ENCODE measurements around the gene ZDHHC19. TPM values are rescaled to one million over a fixed set of nuclear protein-coding genes. Genes with fewer than 3 reads are reported as not detected.

The ZDHHC19 gene
- total RNA-seq, 2 experiments from 2014 or later = 0.36 TPM; not detected in 1

DNA sequence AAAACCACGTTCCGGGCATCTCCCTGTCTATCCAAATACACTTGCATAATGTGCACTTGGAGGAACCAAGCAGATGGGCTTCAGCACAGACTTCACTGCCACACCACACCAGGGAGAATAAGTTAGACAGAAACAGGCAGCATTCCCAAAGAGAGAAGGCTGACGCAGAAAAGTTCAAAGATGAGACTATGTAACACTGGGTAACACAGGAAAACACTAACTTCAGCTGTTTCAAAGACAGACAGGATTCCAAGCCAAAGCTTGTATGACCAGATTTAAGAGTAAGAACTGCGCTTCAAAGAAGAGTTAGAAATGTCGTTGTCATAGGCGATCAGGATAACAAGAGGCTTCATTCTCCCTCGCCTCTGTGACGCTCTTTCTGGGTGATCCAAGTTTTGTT, 25.0 kb upstream of the ZDHHC19 start:
- intact Hi-C loops (cut with micrococcal nuclease) = no loop called here
- Mint-ChIP-seq H3K27ac (no peak overlapping the region), H3K36me3 (peaks cover 16% of the 10 kb centered on the region)

DNA sequence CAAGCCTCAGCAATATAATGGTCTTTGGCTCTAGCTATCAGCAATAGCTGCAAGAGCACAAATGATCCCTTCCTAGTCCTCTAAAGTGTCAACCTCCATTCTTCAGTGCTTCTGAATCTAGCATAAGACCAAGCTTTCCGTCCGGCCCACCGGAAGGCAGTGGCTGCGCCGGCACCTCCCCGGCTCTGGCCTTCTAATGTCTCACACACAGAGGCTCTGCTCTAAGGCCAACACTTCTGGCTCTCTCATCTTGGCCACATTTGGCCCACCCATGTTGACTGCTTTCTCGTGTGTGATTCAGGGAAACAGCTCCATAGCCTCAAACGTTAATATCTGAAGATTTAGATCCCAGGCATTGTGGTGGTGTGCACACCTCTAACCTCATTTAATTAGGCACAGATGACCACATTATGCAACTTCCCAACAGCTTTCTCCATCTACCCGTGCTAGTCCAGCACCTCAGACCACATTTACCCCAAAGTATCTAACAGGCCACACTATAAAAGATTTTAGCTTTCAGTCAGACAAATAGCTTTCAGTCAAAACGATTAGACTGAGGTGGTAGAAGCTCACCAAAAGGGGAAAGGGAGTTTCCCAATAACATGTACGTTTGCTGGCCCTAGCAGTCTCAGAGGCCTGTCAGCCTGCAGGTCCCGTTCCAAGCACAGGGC, 24.4 kb upstream of the ZDHHC19 start:
- no peak overlapping the region for H3K27ac Mint-ChIP-seq

More for the DNA sequence above, 25.0 kb upstream of the ZDHHC19 start:
- Mint-ChIP-seq H3K9me3 (no peaks in the 10 kb centered on the region), H3K4me1 (ENCODE audit: low read depth) (peaks cover 11% of the 10 kb centered on the region), H3K4me3 (no peak overlapping the region), H3K27me3 (no peaks in the 10 kb centered on the region)
- ChIA-PET POLR2A (no interaction called here), CTCF (interaction anchor here (1.7 kb wide), 1 partner anchor 17 kb away, joined by 5 read pairs; no protein-coding TSS in a partner anchor)
- no peak for DNase-seq

DNA sequence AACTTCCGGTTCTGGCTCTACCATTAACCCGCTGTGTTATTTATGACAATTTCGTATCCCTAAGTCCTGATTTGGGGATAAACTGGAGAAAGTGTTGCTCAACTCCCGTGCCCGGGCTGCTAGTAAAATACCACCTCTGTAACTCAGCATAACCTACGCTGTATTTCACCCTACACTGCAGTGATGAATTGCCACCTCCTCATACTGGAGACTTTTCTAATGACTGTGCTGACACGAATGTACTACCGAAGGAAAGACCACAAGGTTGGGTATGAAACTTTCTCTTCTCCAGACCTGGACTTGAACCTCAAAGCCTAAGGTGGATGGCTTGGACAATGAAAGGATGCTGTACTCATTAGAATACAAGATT, 21.7 kb upstream of the ZDHHC19 start:
- Mint-ChIP-seq H3K4me1 (ENCODE audit: low read depth) (peaks cover 11% of the 10 kb centered on the region), H3K4me3 (no peak overlapping the region), H3K27ac (no peak overlapping the region), H3K36me3 (peaks cover 3% of the 10 kb centered on the region), H3K27me3 (no peaks in the 10 kb centered on the region), H3K9me3 (no peaks in the 10 kb centered on the region)
- POLR2A ChIA-PET = no interaction called here
- CTCF ChIA-PET = no interaction called here
- no peak for DNase-seq
- intact Hi-C loops (cut with micrococcal nuclease) = no loop called here

More for the DNA sequence above, 24.4 kb upstream of the ZDHHC19 start:
- no peaks in the 10 kb centered on the region for H3K27me3 Mint-ChIP-seq
- intact Hi-C loops (cut with micrococcal nuclease) = no loop called here
- no peaks in the 10 kb centered on the region for H3K9me3 Mint-ChIP-seq
- ChIA-PET POLR2A (no interaction called here), CTCF (interaction anchor here (1.1 to 1.7 kb wide), 2 partner anchors 18 to 163 kb away, joined by 4 to 5 read pairs; no protein-coding TSS in a partner anchor)
- peaks cover 15% of the 10 kb centered on the region for H3K36me3 Mint-ChIP-seq
- peaks cover 11% of the 10 kb centered on the region for H3K4me1 Mint-ChIP-seq (ENCODE audit: low read depth)
- DNase-seq = no peak
- no peak overlapping the region for H3K4me3 Mint-ChIP-seq

DNA sequence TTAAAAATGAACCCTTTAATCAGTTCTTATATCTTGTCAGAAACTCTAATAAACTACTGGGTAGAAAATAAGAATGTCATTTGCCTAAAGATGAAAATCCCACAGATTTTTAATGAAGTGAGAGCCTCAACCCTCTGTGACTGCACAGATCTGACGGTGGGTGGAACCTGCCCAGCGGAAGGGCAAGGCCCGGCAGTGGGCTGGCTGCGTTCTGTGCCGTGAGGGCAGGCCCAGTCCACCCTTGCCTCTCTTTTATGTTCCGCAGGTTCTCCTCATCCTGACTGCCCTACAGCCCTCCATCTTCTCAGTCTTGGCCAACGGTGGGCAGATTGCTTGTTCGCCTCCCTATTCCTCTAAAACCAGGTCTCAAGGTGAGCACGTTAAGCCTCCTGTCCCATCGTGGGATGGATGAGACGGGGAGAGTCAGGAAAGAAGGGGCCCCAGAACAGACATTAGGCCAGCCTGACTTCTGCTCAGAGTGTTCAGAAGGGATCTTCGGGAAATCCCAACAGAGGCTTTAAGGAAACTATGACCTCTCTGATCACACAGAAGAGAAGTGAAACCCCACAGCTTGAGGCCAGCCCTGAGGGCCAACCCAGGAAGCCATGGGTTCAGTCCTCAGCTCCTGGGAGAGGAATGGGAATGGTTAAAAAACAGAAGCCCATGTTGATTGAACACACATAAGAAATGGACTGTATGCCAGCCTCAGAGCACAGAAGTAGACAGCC, 21.1 kb upstream of the ZDHHC19 start:
- peaks cover 11% of the 10 kb centered on the region for H3K4me1 Mint-ChIP-seq (ENCODE audit: low read depth)
- POLR2A ChIA-PET = no interaction called here
- DNase-seq = no peak

DNA sequence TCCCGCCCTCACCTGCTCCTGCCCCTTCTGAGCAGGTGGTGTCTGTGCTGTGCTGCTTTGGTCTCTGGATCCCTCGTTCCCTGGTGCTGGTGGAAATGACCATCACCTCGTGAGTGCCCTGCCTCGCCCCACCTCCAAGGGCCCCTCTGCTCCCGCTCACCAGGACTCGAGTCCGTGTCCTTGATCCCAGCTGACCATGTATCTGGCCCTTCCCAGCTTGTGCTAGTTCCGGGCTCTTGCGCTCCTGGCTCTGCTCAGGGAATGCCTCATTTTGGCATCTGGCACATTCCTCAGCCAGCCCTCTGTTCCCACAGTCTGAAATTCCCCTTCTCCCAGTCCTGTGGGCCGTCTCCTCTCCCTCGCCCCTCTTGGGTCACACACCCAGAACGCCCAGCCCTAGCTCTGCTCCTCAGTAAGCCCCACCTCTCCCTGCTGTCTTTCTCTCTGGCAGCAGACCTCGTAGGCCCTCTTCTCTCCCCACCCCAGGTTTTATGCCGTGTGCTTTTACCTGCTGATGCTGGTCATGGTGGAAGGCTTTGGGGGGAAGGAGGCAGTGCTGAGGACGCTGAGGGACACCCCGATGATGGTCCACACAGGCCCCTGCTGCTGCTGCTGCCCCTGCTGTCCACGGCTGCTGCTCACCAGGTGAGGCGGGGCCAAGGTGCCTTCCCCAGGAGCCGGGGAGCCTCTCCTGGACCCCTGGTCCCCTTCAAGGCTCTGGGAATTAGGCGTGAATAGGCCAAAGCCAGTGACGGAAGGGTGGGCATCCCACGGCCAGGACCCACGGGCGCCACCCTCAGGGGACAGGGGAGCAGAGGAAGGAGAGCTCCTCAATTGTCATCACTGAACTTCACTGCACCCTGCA, 16.7 kb upstream of the ZDHHC19 start:
- H3K4me1 Mint-ChIP-seq (ENCODE audit: low read depth) = peaks cover 6% of the 10 kb centered on the region
- intact Hi-C loops (cut with micrococcal nuclease) = no loop called here
- no peak overlapping the region for H3K4me3 Mint-ChIP-seq
- CTCF ChIA-PET = no interaction called here
- H3K27me3 Mint-ChIP-seq = peaks cover 2% of the 10 kb centered on the region
- H3K9me3 Mint-ChIP-seq = no peaks in the 10 kb centered on the region
- H3K36me3 Mint-ChIP-seq = no peaks in the 10 kb centered on the region
- H3K27ac Mint-ChIP-seq = no peak overlapping the region
- DNase-seq = no peak
- POLR2A ChIA-PET = no interaction called here

More for the DNA sequence above, 21.1 kb upstream of the ZDHHC19 start:
- no peak overlapping the region for H3K4me3 Mint-ChIP-seq
- H3K9me3 Mint-ChIP-seq = no peaks in the 10 kb centered on the region
- intact Hi-C loops (cut with micrococcal nuclease) = no loop called here
- peaks cover 3% of the 10 kb centered on the region for H3K36me3 Mint-ChIP-seq
- H3K27me3 Mint-ChIP-seq = no peaks in the 10 kb centered on the region
- no peak overlapping the region for H3K27ac Mint-ChIP-seq
- CTCF ChIA-PET = no interaction called here

DNA sequence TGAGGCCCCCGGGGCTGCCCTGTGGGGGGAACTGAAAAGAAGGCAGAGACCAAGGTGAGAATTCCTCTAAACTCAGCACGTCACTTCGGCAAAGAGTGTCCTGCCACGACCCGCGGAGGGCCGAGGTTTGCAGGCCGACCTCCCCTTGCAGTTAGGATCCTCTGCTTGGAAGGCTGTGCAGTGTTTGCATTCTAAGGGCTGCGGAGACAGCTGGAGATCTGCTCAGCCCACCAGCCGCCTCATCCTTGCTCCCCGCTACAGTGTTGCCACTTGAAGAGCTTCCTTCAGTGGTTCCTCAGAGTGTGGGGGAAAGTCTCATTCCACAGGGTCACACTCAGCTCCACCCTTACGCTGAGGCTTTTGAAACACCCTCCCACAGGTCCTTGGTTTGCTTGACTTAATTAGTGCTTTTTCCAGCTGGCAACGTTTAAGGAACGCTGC, 15.9 kb upstream of the ZDHHC19 start:
- POLR2A ChIA-PET = no interaction called here
- no peaks in the 10 kb centered on the region for H3K9me3 Mint-ChIP-seq
- no peaks in the 10 kb centered on the region for H3K4me1 Mint-ChIP-seq (ENCODE audit: low read depth)
- no peaks in the 10 kb centered on the region for H3K36me3 Mint-ChIP-seq
- no peak overlapping the region for H3K4me3 Mint-ChIP-seq
- peaks cover 2% of the 10 kb centered on the region for H3K27me3 Mint-ChIP-seq
- intact Hi-C loops (cut with micrococcal nuclease) = no loop called here
- CTCF ChIA-PET = no interaction called here
- DNase-seq = no peak
- H3K27ac Mint-ChIP-seq = no peak overlapping the region

DNA sequence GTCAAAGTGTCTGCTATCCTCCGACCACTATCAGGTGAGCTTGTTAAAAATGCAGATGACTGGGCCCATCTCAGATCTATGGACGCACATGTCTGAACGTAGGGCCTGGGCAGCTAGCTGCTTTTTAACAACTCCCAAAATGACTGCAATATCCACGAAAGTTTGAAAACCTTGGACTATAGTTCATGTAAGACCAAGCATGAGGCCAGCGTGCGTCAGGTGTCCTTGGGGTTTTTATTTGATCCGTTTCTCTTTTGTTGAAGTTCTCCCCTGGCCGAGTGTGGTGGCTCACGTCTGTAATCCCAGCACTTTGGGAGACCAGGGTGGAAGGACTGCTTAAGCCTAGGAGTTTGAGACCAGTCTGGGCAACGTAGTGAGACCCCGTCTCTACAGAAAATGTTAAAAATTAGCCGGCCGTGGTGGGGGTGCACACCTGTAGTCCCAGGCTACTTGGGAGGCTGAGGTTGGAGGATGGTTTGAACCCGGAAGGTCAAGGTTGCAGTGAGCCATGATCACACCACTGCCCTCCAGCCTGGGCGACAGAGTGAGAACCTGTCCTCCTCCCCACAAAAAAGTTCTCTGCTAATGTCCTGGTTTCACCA, 14.7 kb upstream of the ZDHHC19 start:
- Mint-ChIP-seq H3K4me1 (ENCODE audit: low read depth) (no peaks in the 10 kb centered on the region), H3K27me3 (peaks cover 2% of the 10 kb centered on the region), H3K9me3 (no peaks in the 10 kb centered on the region), H3K27ac (no peak overlapping the region), H3K4me3 (no peak overlapping the region), H3K36me3 (no peaks in the 10 kb centered on the region)
- ChIA-PET POLR2A (no interaction called here), CTCF (no interaction called here)
- intact Hi-C loops (cut with micrococcal nuclease) = no loop called here
- no peak for DNase-seq

DNA sequence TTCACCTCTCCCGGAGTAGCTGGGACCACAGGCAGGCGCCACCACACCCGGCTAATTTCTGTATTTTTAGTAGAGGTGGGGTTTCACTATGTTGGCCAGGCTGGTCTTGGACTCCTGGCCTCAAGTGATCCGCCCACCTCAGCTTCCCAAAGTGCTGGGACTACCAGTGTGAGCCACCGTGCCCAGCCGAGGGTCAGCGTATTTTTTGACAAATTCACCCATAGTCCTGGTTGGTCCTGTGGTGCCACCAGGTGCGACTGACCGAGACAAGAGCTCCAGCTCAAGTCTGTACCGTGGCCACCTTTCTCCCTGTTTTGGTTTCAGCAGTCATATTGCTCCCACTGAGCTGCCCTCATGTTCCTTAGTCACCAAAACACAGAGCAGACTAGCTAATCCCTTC, 13.9 kb upstream of the ZDHHC19 start:
- POLR2A ChIA-PET = no interaction called here
- H3K4me1 Mint-ChIP-seq (ENCODE audit: low read depth) = no peaks in the 10 kb centered on the region
- H3K36me3 Mint-ChIP-seq = no peaks in the 10 kb centered on the region
- intact Hi-C loops (cut with micrococcal nuclease) = no loop called here
- H3K4me3 Mint-ChIP-seq = no peak overlapping the region
- no peaks in the 10 kb centered on the region for H3K9me3 Mint-ChIP-seq
- no peak overlapping the region for H3K27ac Mint-ChIP-seq
- CTCF ChIA-PET = no interaction called here
- no peak for DNase-seq
- peaks cover 2% of the 10 kb centered on the region for H3K27me3 Mint-ChIP-seq

DNA sequence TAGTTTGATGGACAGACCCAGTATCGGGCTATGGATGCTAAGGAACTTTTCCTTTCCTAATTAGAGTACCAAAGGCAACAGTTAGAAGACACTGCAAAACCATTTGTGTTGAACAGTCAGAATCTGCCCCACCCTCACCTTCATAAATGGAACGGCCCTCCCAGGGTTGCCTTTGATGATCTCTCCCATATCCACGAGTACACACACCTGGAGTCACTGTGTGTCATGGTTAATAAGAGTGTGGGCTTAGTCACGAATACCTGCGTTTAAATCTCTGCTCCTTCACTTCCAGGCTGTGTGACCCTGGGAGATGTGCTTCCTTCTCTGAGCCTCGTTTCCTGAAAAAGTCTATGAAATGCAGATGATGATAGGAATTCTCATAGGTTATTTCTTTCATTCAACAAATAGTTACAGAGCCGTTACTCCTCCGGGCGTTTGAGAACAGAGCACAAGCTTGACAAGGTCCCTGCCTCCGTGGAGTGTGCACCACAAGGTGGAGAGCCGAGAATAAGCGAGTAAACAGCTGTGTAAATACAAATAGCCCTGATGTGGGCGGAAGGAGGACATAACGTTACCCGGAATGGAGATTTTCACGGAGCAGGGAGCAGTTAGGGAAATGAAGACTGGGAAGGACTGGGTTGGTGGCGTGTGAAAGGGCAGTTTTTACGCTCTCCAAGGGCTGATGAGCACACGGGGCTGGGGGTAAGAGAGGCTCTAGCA, 11.8 kb upstream of the ZDHHC19 start:
- CTCF ChIA-PET = no interaction called here
- no peak for DNase-seq
- no peak overlapping the region for H3K4me3 Mint-ChIP-seq
- H3K4me1 Mint-ChIP-seq (ENCODE audit: low read depth) = peaks cover 12% of the 10 kb centered on the region
- intact Hi-C loops (cut with micrococcal nuclease) = no loop called here
- H3K27ac Mint-ChIP-seq = no peak overlapping the region
- POLR2A ChIA-PET = no interaction called here
- peaks cover 2% of the 10 kb centered on the region for H3K27me3 Mint-ChIP-seq
- no peaks in the 10 kb centered on the region for H3K9me3 Mint-ChIP-seq
- no peaks in the 10 kb centered on the region for H3K36me3 Mint-ChIP-seq

DNA sequence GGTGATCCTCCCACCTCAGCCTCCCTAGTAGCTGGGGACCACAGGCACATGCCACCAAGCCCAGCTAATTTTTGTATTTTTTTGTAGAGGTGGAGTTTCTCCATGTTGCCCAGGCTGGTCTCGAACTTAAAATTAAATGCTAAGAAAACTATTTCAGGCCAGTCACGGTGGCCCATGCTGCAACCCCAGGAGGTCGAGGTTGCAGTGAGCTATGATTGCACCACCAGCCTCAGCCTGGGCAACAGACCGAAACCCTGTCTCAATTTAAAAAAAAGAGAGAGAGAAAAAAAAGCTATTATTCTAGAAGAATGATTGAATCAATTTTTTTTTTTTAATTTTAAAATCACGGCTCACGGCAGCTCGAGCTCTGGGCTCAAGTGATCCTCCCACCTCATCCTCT, 9.8 kb upstream of the ZDHHC19 start:
- intact Hi-C loops (cut with micrococcal nuclease) = no loop called here
- H3K4me3 Mint-ChIP-seq = no peak overlapping the region
- H3K27me3 Mint-ChIP-seq = no peaks in the 10 kb centered on the region
- no peaks in the 10 kb centered on the region for H3K9me3 Mint-ChIP-seq
- peaks cover 14% of the 10 kb centered on the region for H3K4me1 Mint-ChIP-seq (ENCODE audit: low read depth)
- ChIA-PET CTCF (interaction anchor here (1.1 to 2.2 kb wide), 2 partner anchors 147 to 148 kb away, joined by 4 read pairs; no protein-coding TSS in a partner anchor), POLR2A (no interaction called here)
- no peak for DNase-seq
- no peak overlapping the region for H3K27ac Mint-ChIP-seq
- no peaks in the 10 kb centered on the region for H3K36me3 Mint-ChIP-seq

DNA sequence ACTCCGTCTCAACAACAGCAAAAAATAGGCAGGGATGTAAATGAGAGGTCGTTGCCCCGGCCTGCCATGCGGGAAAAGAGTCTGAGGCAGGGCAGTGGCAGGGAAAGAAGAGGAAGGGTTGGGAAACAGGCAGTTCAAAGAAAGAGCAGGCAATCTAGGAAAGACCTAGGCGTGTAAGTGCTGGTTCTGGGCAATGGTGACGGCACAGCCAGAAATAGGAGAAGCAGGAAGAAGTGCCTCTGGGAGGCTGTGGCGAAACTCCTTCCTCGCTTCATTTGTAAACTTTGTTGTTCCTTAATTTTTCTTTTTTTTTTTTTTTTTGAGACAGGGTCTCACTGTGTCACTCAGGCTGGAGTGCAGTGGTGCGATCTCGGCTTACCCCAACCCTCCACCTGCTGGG, 9.4 kb upstream of the ZDHHC19 start:
- ChIA-PET POLR2A (no interaction called here), CTCF (interaction anchor here (0.8 to 2.2 kb wide), 3 partner anchors 97 to 148 kb away, joined by 3 to 4 read pairs (median 4); partner anchors contain the start of gene DYNLT2B)
- no peak overlapping the region for H3K27ac Mint-ChIP-seq
- DNase-seq = no peak
- H3K9me3 Mint-ChIP-seq = no peaks in the 10 kb centered on the region
- H3K36me3 Mint-ChIP-seq = no peaks in the 10 kb centered on the region
- H3K4me3 Mint-ChIP-seq = no peak overlapping the region
- H3K4me1 Mint-ChIP-seq (ENCODE audit: low read depth) = peaks cover 14% of the 10 kb centered on the region
- H3K27me3 Mint-ChIP-seq = no peaks in the 10 kb centered on the region
- intact Hi-C loops (cut with micrococcal nuclease) = no loop called here
